Neural cell (in vitro differentiated cells): ENCODE measurements around the gene PPME1.

Experiments used
- EP300 ChIP-seq: fragments of 450-650 bp; conservative IDR thresholded peaks from 2 replicates; pipeline ENCODE4 v1.6.1; 2014; ENCODE audit warnings: antibody characterized with exemption, mild to moderate bottlenecking, moderate library complexity; ENCODE audit not compliant: poor library complexity, severe bottlenecking
- POLR2AphosphoS5 ChIP-seq: IDR thresholded peaks from 2 replicates; pipeline ENCODE4 v1.6.1; 2012
- RAD21 ChIP-seq: fragments of 450-650 bp; conservative IDR thresholded peaks from 2 replicates; pipeline ENCODE4 v1.6.1; 2014; ENCODE audit warnings: antibody characterized with exemption, mild to moderate bottlenecking, moderate library complexity
- SMC3 ChIP-seq: fragments of 450-650 bp; conservative IDR thresholded peaks from 2 replicates; pipeline ENCODE4 v1.6.1; 2014; ENCODE audit warnings: antibody characterized with exemption, mild to moderate bottlenecking, moderate library complexity; ENCODE audit not compliant: poor library complexity
- TF ChIP-seq, protein P1 (sequence below): fragments of 450-650 bp; IDR thresholded peaks from 2 replicates; pipeline ENCODE4 v1.5.1; 2014; ENCODE audit warnings: antibody characterized with exemption, mild to moderate bottlenecking, moderate library complexity; ENCODE audit not compliant: poor library complexity, severe bottlenecking
- TF ChIP-seq, protein P2 (sequence below): IDR thresholded peaks from 2 replicates; pipeline ENCODE4 v1.6.1; 2012; ENCODE audit warnings: borderline replicate concordance

DNA sequence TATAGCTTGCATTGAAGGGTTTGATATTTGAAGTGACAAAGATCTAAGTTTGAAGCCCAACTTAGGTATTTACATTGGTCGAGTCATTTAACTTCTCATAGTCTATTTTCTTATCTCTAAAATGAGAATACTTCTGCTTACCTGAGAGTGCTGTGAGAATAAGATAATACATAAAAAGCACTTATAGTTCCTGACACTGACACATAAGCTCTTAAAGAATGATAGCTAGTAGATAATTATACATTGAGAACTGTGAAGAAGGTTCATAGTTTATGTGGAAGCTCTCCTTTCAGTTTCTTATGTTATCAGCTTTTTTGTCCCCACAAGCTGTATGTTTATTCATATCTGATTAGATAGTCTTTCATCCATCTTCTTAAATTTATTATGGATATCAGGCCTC is 4.8 kb downstream of the PPME1 start:
- TF ChIP-seq POLR2AphosphoS5 (no peak), EP300 (no peak), SMC3 (no peak), RAD21 (no peak)
- TF ChIP-seq, protein P1, sequence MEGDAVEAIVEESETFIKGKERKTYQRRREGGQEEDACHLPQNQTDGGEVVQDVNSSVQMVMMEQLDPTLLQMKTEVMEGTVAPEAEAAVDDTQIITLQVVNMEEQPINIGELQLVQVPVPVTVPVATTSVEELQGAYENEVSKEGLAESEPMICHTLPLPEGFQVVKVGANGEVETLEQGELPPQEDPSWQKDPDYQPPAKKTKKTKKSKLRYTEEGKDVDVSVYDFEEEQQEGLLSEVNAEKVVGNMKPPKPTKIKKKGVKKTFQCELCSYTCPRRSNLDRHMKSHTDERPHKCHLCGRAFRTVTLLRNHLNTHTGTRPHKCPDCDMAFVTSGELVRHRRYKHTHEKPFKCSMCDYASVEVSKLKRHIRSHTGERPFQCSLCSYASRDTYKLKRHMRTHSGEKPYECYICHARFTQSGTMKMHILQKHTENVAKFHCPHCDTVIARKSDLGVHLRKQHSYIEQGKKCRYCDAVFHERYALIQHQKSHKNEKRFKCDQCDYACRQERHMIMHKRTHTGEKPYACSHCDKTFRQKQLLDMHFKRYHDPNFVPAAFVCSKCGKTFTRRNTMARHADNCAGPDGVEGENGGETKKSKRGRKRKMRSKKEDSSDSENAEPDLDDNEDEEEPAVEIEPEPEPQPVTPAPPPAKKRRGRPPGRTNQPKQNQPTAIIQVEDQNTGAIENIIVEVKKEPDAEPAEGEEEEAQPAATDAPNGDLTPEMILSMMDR = no peak
- TF ChIP-seq, protein P2, sequence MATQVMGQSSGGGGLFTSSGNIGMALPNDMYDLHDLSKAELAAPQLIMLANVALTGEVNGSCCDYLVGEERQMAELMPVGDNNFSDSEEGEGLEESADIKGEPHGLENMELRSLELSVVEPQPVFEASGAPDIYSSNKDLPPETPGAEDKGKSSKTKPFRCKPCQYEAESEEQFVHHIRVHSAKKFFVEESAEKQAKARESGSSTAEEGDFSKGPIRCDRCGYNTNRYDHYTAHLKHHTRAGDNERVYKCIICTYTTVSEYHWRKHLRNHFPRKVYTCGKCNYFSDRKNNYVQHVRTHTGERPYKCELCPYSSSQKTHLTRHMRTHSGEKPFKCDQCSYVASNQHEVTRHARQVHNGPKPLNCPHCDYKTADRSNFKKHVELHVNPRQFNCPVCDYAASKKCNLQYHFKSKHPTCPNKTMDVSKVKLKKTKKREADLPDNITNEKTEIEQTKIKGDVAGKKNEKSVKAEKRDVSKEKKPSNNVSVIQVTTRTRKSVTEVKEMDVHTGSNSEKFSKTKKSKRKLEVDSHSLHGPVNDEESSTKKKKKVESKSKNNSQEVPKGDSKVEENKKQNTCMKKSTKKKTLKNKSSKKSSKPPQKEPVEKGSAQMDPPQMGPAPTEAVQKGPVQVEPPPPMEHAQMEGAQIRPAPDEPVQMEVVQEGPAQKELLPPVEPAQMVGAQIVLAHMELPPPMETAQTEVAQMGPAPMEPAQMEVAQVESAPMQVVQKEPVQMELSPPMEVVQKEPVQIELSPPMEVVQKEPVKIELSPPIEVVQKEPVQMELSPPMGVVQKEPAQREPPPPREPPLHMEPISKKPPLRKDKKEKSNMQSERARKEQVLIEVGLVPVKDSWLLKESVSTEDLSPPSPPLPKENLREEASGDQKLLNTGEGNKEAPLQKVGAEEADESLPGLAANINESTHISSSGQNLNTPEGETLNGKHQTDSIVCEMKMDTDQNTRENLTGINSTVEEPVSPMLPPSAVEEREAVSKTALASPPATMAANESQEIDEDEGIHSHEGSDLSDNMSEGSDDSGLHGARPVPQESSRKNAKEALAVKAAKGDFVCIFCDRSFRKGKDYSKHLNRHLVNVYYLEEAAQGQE = no peak
